GM21528 (cell line): ENCODE measurements around the gene RAPSN.

Experiments used
- ATAC-seq: cut with Tn5 transposase; IDR thresholded peaks from one replicate; pipeline ENCODE4 v1.9.1; 2021; ENCODE audit warnings: mild to moderate bottlenecking, moderate library complexity; ENCODE audit not compliant: unreplicated experiment, low FRiP score

Gene RAPSN

DNA sequence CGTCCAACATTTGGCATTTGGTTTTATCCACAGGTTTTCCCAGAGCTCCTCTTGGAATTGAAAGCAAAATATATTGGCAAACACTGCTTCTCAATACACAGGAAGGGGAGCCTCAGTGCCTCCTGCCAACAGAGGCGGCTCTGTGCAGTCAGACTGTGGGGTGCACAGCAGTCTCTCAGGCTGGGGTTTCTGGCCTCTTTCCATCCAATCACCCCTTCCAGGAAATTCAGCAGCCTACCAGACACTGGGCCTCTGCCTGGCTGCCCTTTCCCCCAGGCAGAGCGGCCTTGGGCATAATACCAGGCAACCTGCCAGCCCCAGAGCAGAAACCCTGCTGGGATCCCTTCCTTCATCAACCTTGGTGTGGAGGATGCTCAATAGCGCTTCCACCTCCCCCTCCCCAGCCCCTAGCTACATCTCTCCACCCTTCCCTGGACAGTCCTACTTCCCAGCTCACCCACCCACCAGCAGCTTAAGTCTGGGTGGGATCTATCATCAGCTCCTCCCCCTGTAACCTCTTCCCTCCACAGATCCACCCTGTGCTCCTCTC is 17.8 kb upstream of the RAPSN start:
- ATAC-seq = no peak

- ATAC-seq = no peak
Measured at GRCh38 chr11:47466201-47466600, 17.3 kb upstream of the RAPSN start.

GRCh38 chr11:47464483-47464882 is 15.5 kb upstream of the RAPSN start:
- no peak for ATAC-seq

DNA sequence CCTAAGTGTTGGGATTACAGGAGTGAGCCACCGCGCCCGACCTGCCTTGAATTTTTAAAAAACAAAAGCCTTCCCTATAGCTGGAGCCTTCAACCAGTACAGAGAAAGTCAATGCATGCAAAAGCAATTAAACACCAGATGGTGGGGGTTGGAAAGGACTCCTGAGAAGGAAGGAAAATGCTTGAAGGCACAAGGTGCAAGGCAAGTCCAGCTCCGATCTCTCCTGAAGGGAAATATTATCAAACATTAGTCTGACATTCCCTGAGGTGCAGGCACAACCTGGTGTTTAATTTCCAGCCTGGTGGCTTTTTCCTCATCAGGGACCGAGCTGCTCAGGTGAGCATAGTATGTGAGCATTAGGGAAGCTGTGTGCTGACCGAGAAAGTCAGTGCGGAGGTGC is 12.9 kb upstream of the RAPSN start:
- ATAC-seq = no peak

DNA sequence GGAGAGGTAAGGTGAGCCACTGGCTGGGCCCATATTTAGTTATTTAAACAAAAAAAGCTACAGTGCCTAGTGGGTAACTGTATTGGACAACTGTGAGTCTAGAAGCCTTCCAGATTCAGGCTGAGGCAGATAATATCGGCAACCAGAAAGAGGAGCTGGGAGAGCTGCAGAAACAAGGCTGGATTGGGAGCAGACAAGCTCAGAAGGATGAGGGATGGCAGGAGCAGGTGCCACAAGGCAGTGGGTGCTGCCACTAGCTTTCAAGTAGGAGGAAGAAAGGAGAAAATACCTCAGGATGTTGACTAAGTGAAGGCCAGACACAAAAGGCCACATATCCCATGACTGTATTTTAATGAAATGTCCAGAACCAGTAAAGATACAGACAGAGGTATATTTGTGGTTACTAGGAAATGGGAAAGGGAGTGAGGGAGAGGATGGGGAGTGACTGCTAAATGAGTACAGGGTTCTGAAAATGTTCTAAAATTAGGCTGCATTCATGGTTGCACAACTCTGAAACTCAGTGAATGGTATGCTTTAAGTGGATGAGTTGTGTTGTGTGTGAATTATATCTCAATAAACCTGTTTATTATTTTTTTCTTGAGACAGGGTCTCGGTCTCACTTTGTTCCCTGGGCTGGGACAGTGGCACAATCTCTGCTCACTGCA is 11.8 kb upstream of the RAPSN start:
- ATAC-seq = no peak

GRCh38 chr11:47454258-47454671 is 5.3 kb upstream of the RAPSN start:
- peak; percentile 55 for ATAC-seq

- no peak for ATAC-seq
Measured at GRCh38 chr11:47453365-47453764, 4.4 kb upstream of the RAPSN start.

- ATAC-seq = no peak
Measured at GRCh38 chr11:47451990-47452389, 3.1 kb upstream of the RAPSN start.

DNA sequence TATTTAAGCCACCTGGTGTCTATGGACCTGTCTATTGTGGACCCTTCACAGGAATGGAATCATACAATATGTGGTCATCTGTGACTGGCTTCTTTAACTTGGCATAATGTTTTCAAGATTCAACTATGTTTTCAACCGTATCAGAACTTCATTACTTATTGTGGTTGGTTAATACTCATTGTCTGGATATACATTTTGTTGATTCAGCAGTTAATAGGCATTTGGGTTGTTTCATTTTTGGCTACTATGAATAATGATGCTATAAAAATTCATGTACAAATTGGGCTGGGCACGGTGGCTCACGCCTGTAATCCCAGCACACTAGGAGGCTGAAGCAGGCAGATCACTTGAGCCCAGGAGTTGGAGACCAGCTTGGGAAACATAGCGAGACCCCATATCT is 2.5 kb upstream of the RAPSN start:
- no peak for ATAC-seq

- no peak for ATAC-seq
Measured at GRCh38 chr11:47449541-47449940, 605 bp upstream of the RAPSN start.

- no peak for ATAC-seq
Measured at GRCh38 chr11:47447906-47448305, 1.0 kb downstream of the RAPSN start.

DNA sequence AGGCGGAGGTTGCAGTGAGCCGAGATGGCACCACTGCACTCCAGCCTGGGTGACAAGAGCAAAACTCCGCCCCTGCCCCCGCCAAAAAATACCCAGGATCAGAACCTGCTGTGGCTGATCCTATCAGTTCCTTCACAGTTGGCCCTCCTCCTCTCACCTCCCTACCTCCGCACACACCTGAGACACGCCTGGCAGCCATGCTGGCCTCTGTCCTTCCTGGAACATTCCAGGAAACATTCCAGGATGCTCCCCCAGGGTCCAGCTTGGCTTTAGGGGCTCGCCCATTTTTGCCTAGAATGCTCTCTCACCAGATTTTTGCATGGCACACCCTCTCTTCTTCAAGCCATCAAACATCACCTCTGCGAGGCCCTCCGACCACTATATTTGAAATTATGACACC is 2.1 kb downstream of the RAPSN start:
- no peak for ATAC-seq

GRCh38 chr11:47445840-47446239 is 3.1 kb downstream of the RAPSN start:
- no peak for ATAC-seq

- no peak for ATAC-seq
Measured at GRCh38 chr11:47443817-47444216, 5.1 kb downstream of the RAPSN start.

GRCh38 chr11:47443028-47443700 is 5.8 kb downstream of the RAPSN start:
- ATAC-seq = no peak

DNA sequence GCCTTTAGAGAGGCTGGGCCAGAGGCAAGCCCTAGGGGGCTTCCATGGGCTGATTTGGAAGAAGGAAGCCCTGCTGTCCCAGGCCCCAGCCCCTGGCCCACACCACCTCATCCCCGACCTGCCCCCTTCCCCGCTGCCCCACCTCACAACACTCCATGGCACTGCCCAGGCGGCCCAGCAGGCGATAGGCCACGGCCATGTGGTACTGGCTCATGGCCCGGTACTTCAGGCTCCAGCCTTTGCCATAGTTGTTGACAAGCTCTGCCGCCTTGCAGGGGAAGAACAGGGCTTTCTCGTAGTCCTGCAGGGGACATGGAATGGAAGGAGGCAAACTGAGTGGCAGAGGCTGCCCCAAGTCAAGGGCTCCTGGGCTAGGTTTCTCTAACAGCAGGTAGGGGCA is 6.4 kb downstream of the RAPSN start:
- ATAC-seq = no peak

DNA sequence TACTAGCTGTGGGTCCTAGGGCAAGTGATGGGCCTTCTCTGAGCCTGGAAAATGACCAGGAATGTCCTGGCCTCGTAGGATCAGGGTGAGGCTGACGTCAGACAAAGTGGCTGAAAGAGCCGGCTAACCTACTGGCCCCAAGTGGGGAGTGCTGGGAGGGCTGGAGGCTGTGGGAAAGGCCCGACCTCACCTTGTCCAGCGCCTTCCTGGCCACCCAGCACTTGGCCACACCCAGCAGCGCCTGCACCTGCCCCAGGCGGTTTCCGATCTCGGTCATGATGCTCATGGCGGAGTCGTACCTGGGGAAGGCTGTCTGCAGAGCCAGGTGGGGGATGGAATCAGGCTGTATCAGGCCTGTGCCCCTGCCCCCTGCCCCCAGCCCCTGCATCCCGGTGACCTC is 7.5 kb downstream of the RAPSN start:
- no peak for ATAC-seq

GRCh38 chr11:47440054-47440476 is 8.9 kb downstream of the RAPSN start:
- no peak for ATAC-seq

DNA sequence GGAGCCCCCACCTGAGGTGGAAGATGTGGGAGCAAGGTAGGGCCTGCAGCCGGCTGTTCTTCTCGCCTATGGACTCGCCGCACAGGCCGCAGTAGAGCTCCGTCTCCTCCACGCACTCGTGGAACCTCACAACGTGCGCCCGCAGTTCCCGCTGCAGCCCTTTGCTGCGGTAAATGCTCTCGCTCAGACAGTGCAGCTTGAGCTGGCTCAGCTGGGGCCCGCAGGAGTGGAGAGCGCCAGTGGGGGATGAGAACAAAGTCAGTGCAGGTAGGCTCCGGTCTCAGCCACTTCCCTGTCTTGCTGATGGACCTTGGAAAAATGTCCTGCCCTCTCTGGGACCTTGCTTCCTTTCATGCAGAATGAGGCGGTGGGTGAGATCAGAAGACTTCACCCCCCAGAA is 10.2 kb downstream of the RAPSN start:
- no peak for ATAC-seq

GRCh38 chr11:47437746-47438418 is 11.1 kb downstream of the RAPSN start:
- ATAC-seq = no peak

GRCh38 chr11:47437218-47437745 is 11.7 kb downstream of the RAPSN start:
- no peak for ATAC-seq
